Smooth muscle cell (in vitro differentiated cells): ENCODE data around the gene RALB. TPM values are rescaled to one million over a fixed set of nuclear protein-coding genes. Genes with fewer than 3 reads are reported as not detected.

ENCODE experiments used
- DNase-seq: peaks from one replicate; lab custom pipeline; 2025; ENCODE audit not compliant: unreplicated experiment; lab: John Stamatoyannopoulos, UW
- H2AFZ ChIP-seq: fragments of 200-600 bp; sonication (generic); 2 replicates; pipeline ENCODE4 v1.6.0; 2016; ENCODE audit warnings: antibody characterized with exemption, low read depth, mild to moderate bottlenecking
- H3F3A ChIP-seq: fragments of 200-600 bp; sonication (generic); 2 replicates; pipeline ENCODE4 v1.6.0; 2017; ENCODE audit warnings: antibody characterized with exemption, low read depth
- H3K27ac ChIP-seq: fragments of 200-600 bp; sonication (generic); 2 replicates; pipeline ENCODE4 v1.5.1; 2016; ENCODE audit warnings: low read depth, mild to moderate bottlenecking
- H3K27me3 ChIP-seq: fragments of 200-600 bp; sonication (generic); 2 replicates; pipeline ENCODE4 v1.6.1; 2016; ENCODE audit warnings: low read depth, mild to moderate bottlenecking
- H3K36me3 ChIP-seq: fragments of 200-600 bp; sonication (generic); 2 replicates; pipeline ENCODE4 v1.5.1; 2016; ENCODE audit warnings: low read depth
- H3K4me1 ChIP-seq: fragments of 200-600 bp; sonication (generic); 2 replicates; pipeline ENCODE4 v1.5.1; 2016; ENCODE audit warnings: low read depth
- H3K4me2 ChIP-seq: fragments of 200-600 bp; sonication (generic); 2 replicates; pipeline ENCODE4 v1.6.0; 2016; ENCODE audit warnings: mild to moderate bottlenecking
- H3K4me3 ChIP-seq: fragments of 200-600 bp; sonication (generic); 2 replicates; pipeline ENCODE4 v1.5.1; 2016; ENCODE audit warnings: mild to moderate bottlenecking
- H3K79me2 ChIP-seq: fragments of 200-600 bp; sonication (generic); 2 replicates; pipeline ENCODE4 v1.6.0; 2016; ENCODE audit warnings: low read depth, mild to moderate bottlenecking
- H3K9ac ChIP-seq: fragments of 200-600 bp; sonication (generic); 2 replicates; pipeline ENCODE4 v1.6.0; 2016; ENCODE audit warnings: low read depth
- H3K9me3 ChIP-seq: fragments of 200-600 bp; sonication (generic); replicated peaks from 2 replicates; pipeline ENCODE4 v1.5.1; 2016; ENCODE audit warnings: low read depth
- H4K20me1 ChIP-seq: fragments of 200-600 bp; sonication (generic); 2 replicates; pipeline ENCODE4 v1.6.0; 2016; ENCODE audit warnings: low read depth
- WGBS: methylation state at CpG from one replicate; pipeline ENCODE4 v1.1.7; 2016; ENCODE audit warnings: low lambda C conversion rate; 5-methylcytosine and 5-hydroxymethylcytosine counted together
- polyA plus RNA-seq: library from polyadenylated mRNA; unstranded; fragments of >200 nt; fragmentation: Nextera tagmentation; extraction: Ambion mirVana; gene quantifications from 2 replicates; pipeline ENCODE4 v1.2.1, GENCODE V29; 2016
- total RNA-seq: library from RNA; depleted of rRNA; stranded (reverse); fragments of >200 nt; gene quantifications from 2 replicates; pipeline ENCODE4 v1.2.3, GENCODE V29; 2014
- TF ChIP-seq, protein P1 (sequence below): fragments of 200-600 bp; sonication (generic); IDR thresholded peaks from 2 replicates; pipeline ENCODE4 v1.5.1; 2017; ENCODE audit warnings: borderline replicate concordance, mild to moderate bottlenecking, antibody characterized with exemption; ENCODE audit not compliant: insufficient read depth, poor library complexity, severe bottlenecking

The RALB gene
- total and polyA plus RNA-seq, 2 experiments from 2014 or later, result 69.9 to 73.4 TPM

DNA sequence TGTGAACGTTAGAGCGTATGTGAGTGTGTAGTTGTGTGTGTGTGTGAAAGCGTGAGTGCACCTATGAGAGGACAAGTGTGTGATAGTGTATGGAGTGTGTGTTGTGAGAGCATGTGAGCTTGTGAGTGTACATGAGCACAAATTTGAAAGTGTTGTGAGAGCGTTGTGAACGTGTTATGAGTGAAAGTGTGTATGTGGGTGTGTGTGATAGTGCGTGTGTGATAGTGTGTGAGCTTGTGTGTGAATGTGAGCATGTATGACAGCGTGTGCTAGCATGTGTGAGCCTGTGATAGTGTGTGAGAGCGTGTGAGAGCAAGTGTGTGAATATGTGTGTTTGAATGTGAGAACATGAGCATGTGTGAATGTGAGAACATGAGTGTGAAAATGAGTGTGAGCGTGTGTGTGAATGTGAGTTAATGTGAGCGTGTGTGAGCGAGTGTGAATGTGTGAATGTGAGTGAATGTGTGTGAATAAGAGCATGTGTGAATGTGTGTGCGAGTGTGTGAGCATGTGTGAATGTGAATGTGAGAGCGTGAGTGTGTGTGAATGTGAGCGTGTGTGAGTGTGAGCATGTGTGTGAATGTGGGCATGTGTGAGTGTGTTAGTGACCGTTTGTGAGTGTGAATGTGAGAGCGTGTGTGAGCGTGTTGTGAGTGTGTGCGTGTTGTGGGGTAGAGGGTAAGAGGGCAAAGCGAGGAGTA, 25.0 kb downstream of the RALB start:
- 87% methylated on average over 16 of the region's 19 CpGs for WGBS
- no peak for DNase-seq
- H4K20me1 ChIP-seq, result peaks cover 72% of the 10 kb centered on the region

DNA sequence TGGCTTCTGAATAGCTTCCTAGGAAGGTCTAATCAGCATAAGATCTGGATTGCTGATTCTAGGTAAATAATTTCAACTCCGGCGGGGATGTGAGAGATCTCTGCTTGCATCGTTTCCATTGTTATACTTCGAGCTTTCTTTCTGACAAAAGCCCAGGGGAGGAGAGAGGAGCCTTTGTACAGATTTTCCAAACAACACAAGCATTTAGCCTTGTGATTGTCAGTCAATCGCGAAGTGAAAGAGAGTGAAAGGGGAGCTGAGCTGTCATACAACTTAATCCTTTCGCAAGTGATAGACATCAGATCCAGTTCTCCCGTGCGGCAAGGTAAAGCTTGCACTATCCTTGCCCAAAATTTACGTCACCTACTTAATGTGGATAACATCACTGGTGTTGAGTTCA, 26.2 kb downstream of the RALB start:
- Histone ChIP-seq H3K4me3 (no peak overlapping the region), H4K20me1 (peaks cover 72% of the 10 kb centered on the region)
- 95% methylated on average over 10 of the region's 10 CpGs for WGBS

More for the DNA sequence above, 25.0 kb downstream of the RALB start:
- Histone ChIP-seq H2AFZ (no peak overlapping the region), H3K9me3 (no peaks in the 10 kb centered on the region), H3K4me3 (no peak overlapping the region), H3F3A (peaks cover 7% of the 10 kb centered on the region), H3K27ac (no peak overlapping the region), H3K9ac (no peak overlapping the region), H3K4me2 (no peak overlapping the region), H3K36me3 (no peaks in the 10 kb centered on the region), H3K27me3 (no peaks in the 10 kb centered on the region), H3K79me2 (peaks cover 55% of the 10 kb centered on the region), H3K4me1 (peaks cover 14% of the 10 kb centered on the region)
- TF ChIP-seq, protein P1, sequence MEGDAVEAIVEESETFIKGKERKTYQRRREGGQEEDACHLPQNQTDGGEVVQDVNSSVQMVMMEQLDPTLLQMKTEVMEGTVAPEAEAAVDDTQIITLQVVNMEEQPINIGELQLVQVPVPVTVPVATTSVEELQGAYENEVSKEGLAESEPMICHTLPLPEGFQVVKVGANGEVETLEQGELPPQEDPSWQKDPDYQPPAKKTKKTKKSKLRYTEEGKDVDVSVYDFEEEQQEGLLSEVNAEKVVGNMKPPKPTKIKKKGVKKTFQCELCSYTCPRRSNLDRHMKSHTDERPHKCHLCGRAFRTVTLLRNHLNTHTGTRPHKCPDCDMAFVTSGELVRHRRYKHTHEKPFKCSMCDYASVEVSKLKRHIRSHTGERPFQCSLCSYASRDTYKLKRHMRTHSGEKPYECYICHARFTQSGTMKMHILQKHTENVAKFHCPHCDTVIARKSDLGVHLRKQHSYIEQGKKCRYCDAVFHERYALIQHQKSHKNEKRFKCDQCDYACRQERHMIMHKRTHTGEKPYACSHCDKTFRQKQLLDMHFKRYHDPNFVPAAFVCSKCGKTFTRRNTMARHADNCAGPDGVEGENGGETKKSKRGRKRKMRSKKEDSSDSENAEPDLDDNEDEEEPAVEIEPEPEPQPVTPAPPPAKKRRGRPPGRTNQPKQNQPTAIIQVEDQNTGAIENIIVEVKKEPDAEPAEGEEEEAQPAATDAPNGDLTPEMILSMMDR, result no peak

DNA sequence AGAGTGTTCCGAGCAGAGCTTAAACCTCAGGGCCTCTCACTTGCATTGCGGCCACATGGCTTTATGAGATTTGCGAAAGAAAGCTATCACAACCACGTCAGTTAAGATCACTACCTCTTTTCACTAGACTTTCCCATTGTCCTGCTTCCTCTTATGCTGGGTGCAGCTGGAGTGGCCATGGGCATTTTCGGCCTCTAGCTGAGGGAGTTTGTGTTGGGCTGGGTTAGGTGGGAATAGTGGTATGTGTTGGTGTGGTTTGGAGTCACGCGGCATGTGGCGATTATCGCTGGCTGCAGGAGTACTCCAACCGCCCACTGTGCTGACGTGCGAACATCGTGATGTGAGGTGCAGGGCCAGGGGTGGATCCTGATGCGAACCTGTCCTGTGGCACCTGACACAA, 27.1 kb downstream of the RALB start:
- Histone ChIP-seq H3K9ac (no peak overlapping the region), H3K36me3 (no peaks in the 10 kb centered on the region), H3K79me2 (peaks cover 49% of the 10 kb centered on the region), H2AFZ (no peak overlapping the region), H4K20me1 (peaks cover 64% of the 10 kb centered on the region), H3K9me3 (no peaks in the 10 kb centered on the region), H3K27ac (no peak overlapping the region), H3K4me2 (no peak overlapping the region), H3F3A (no peaks in the 10 kb centered on the region), H3K27me3 (no peaks in the 10 kb centered on the region), H3K4me1 (peaks cover 19% of the 10 kb centered on the region), H3K4me3 (no peak overlapping the region)
- WGBS, result 94% methylated on average over 14 of the region's 14 CpGs
- no peak for DNase-seq
- TF ChIP-seq, protein P1, result no peak

More for the DNA sequence above, 26.2 kb downstream of the RALB start:
- Histone ChIP-seq H2AFZ (no peak overlapping the region), H3K9me3 (no peaks in the 10 kb centered on the region), H3K4me1 (peaks cover 18% of the 10 kb centered on the region), H3K36me3 (no peaks in the 10 kb centered on the region), H3F3A (no peaks in the 10 kb centered on the region), H3K27ac (no peak overlapping the region), H3K79me2 (peaks cover 49% of the 10 kb centered on the region), H3K4me2 (no peak overlapping the region), H3K9ac (no peak overlapping the region), H3K27me3 (no peaks in the 10 kb centered on the region)
- TF ChIP-seq, protein P1, result no peak
- DNase-seq, result no peak

DNA sequence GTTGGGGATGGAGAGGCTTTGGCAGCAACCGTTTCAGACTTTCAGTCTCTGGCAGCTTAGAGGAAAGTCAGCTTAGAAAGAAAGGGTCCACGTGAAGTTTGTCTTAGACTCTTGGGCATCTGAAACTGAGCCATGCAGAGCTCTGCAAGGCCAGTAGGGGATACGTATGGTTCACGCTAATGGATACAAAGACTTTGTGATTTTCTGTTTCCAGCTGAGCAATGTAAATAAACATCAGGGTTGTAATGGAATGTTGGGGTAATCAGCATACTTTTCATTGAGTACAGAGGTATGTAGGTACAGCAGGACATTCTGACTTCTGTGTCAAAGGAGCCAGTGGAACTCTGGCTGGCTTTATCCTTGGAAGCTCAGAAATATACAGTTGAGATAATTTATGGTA, 31.0 kb downstream of the RALB start:
- H3K36me3 ChIP-seq, result no peaks in the 10 kb centered on the region
- H3F3A ChIP-seq, result peaks cover 16% of the 10 kb centered on the region
- H3K9me3 ChIP-seq, result no peaks in the 10 kb centered on the region
- peaks cover 24% of the 10 kb centered on the region for H3K4me1 ChIP-seq
- no peak overlapping the region for H3K9ac ChIP-seq
- H3K27ac ChIP-seq, result no peak overlapping the region
- peaks cover 49% of the 10 kb centered on the region for H4K20me1 ChIP-seq
- no peaks in the 10 kb centered on the region for H3K27me3 ChIP-seq
- DNase-seq, result no peak
- TF ChIP-seq, protein P1, result peak; percentile 21
- WGBS, result 48% methylated on average over 4 of the region's 4 CpGs
- H3K4me2 ChIP-seq, result no peak overlapping the region
- no peak overlapping the region for H2AFZ ChIP-seq
- H3K4me3 ChIP-seq, result no peak overlapping the region
- H3K79me2 ChIP-seq, result peaks cover 26% of the 10 kb centered on the region
